Lower leg skin (tissue), 4 donors: Measurements from ENCODE around the gene OR1F1. TPM values are rescaled to one million over a fixed set of nuclear protein-coding genes. Genes with fewer than 3 reads are reported as not detected.

Experiments used
- DNase-seq, 2 donors: peaks; one replicate each; pipeline ENCODE4 v3.0.0-alpha.2; 2019; ENCODE audit warnings: low spot score in 2 of 2
- H3K4me3 ChIP-seq: fragments of 200-600 bp; sonication (generic); 2 replicates; pipeline ENCODE4 v1.5.1; 2017; ENCODE audit warnings: mild to moderate bottlenecking, low read depth; ENCODE audit not compliant: poor library complexity, severe bottlenecking
- CTCF ChIP-seq, 3 donors: fragments of 450-650 bp; IDR thresholded peaks; one replicate each; pipeline ENCODE4 v1.5.1; 2016; ENCODE audit warnings: antibody characterized with exemption in 3 of 3, mild to moderate bottlenecking in 3 of 3, moderate library complexity in 2 of 3
- POLR2A ChIP-seq, 2 donors: fragments of 450-650 bp; IDR thresholded peaks; one replicate each; pipeline ENCODE4 v1.6.1; 2016 to 2017; ENCODE audit warnings: antibody characterized with exemption in 2 of 2, mild to moderate bottlenecking in 1 of 2, moderate library complexity in 1 of 2
- WGBS, 2 donors: methylation state at CpG; one replicate each; pipeline ENCODE4 v1.1.5; 2018; 5-methylcytosine and 5-hydroxymethylcytosine counted together
- intact Hi-C: fragments of 100-400 bp; cut with DNase I; formaldehyde crosslinking; loops from one replicate; pipeline ENCODE4 v1.15.0; 2023; ENCODE audit warnings: low total_unique reads
- total RNA-seq, 4 donors: library from RNA; depleted of rRNA; stranded (reverse); fragments of >200 nt; gene quantifications; one replicate each; pipeline ENCODE4 v1.1.0, GENCODE V29; 2016

OR1F1 gene
- total RNA-seq, 4 donors from 2014 or later: not detected

GRCh38 chr16:3148256-3149192 lies 39.5 kb upstream of the OR1F1 start:
- TF ChIP-seq POLR2A (IDR thresholded peaks at IDR 0.05) (no peak), CTCF (IDR thresholded peaks at IDR 0.05) (no peak)
- DNase-seq: no peak
- no peak overlapping the region for H3K4me3 ChIP-seq
- intact Hi-C loops: no loop called here
- WGBS, 2 donors: 91 to 95% methylated on average over 13 of the region's 13 CpGs

DNA sequence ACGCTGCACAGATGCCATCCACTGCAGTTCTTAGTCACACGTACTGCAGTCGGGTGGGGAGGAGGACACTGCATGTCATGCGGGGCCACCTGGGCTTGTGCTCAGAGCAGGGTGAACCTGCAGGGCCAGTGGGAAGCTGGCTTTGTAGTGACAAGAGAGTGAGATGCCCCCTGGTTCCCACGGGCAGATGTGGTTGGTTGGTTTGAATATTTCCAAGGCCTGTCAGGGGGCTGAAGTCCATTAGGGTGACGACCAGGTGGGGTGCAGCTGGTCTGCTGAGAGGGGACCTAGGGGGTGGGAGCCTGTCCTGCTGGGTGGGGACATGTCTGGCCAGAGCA lies 38.8 kb upstream of the OR1F1 start:
- TF ChIP-seq POLR2A (IDR thresholded peaks at IDR 0.05) (no peak), CTCF (IDR thresholded peaks at IDR 0.05) (no peak)
- no peak overlapping the region for H3K4me3 ChIP-seq

DNA sequence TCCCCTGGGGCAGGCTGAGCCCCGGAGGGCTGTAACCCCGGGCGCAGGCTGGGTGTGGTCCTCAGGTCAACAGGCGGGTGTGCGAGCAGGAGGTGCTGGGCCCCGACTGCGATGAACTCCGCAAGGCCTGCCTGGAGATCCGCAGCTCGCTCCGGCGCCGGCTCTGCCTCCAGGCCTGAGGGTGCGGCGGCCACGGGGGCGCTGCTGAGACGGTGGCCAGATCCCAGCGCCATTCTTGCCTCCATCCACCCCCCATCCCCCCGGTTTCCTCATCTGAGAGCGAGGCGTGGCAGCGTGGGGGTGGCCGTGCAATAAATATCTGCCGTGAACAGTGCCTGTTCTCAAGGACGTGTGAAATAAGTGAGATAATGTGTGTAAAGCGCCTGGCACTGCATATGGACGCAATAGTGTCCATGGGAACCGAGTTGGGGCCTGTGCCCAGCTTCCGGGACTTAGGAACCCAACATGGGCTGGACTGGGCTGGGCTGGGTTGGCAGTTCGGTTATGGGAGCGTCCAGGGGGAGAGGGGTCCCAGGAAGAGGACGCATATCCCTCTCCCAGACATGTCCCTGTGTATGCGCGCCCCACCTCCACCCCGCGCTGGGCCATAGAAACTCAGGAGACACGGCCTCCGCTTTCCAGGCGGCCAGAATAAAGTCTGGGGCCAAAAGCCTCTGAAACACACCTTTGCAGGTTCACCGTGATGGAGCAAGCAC lies 38.2 kb upstream of the OR1F1 start:
- 2 to 3% methylated on average over 30 to 32 of the region's 41 CpGs for WGBS, 2 donors

More for the DNA sequence above, 38.8 kb upstream of the OR1F1 start:
- no peak for DNase-seq
- WGBS, 2 donors: 83 to 91% methylated on average over 6 of the region's 6 CpGs
- intact Hi-C loops: no loop called here

GRCh38 chr16:3150346-3151218 lies 37.4 kb upstream of the OR1F1 start:
- intact Hi-C loops: no loop called here
- DNase-seq: peak; percentile 96 to 99
- H3K4me3 ChIP-seq: peak overlapping the region; percentile 43
- TF ChIP-seq CTCF (IDR thresholded peaks at IDR 0.05): no peak
- no peak for TF ChIP-seq POLR2A (IDR thresholded peaks at IDR 0.05)
- WGBS, 2 donors: 1 to 2% methylated on average over 55 to 58 of the region's 62 CpGs

More for the DNA sequence above, 38.2 kb upstream of the OR1F1 start:
- peak overlapping the region; percentile 43 for H3K4me3 ChIP-seq
- intact Hi-C loops: no loop called here
- no peak for TF ChIP-seq CTCF (IDR thresholded peaks at IDR 0.05)
- TF ChIP-seq POLR2A (IDR thresholded peaks at IDR 0.05): no peak
- DNase-seq: peak; percentile 42 to 94

DNA sequence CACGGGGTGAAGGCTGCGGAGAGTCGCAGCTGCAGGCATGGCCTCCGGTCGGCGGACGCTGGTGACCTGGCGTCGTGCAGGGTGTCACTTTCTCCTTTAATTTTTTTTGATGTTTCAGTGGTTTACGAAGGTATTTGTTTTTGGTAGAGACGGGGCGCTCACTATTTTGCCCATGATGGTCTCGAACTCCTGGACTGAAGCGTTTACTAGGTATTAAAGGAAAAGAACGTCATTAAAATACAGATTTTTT lies 36.1 kb upstream of the OR1F1 start:
- 3% methylated on average over 15 of the region's 15 CpGs for WGBS, 2 donors
- H3K4me3 ChIP-seq: no peak overlapping the region
- intact Hi-C loops: no loop called here
- TF ChIP-seq POLR2A (IDR thresholded peaks at IDR 0.05) (no peak), CTCF (IDR thresholded peaks at IDR 0.05) (no peak)
- no peak for DNase-seq
